Measurements from ENCODE around the gene WDFY1. TPM values are rescaled to one million over a fixed set of nuclear protein-coding genes. Genes with fewer than 3 reads are reported as not detected.

WDFY1 gene
- total RNA-seq, 2 donors from 2014 or later, result 50.0 to 63.5 TPM

GRCh38 chr2:223909001-223909741 lies 36.0 kb downstream of the WDFY1 start:
- H3K36me3 ChIP-seq, result no peaks in the 10 kb centered on the region
- H3K27ac ChIP-seq, result no peak overlapping the region
- H3K9ac ChIP-seq (ENCODE audit: low read depth in 2 of 2, low read length in 2 of 2), result no peak overlapping the region
- intact Hi-C loops (cut with DNase I), result no loop called here
- H3K4me3 ChIP-seq, result no peak overlapping the region
- no peaks in the 10 kb centered on the region for H3K27me3 ChIP-seq
- DNase-seq, result no peak
- TF ChIP-seq CTCF (IDR thresholded peaks at IDR 0.05), result no peak
- H3K4me1 ChIP-seq, result no peaks in the 10 kb centered on the region
- H3K9me3 ChIP-seq, result no peaks in the 10 kb centered on the region

- no peak overlapping the region for H3K27ac ChIP-seq
- no peaks in the 10 kb centered on the region for H3K4me1 ChIP-seq
- intact Hi-C loops (cut with DNase I), result no loop called here
- H3K27me3 ChIP-seq, result no peaks in the 10 kb centered on the region
- no peak overlapping the region for H3K4me3 ChIP-seq
- H3K36me3 ChIP-seq, result no peaks in the 10 kb centered on the region
- no peaks in the 10 kb centered on the region for H3K9me3 ChIP-seq
- peak; percentile 50 for DNase-seq
- H3K9ac ChIP-seq (ENCODE audit: low read depth in 2 of 2, low read length in 2 of 2), result no peak overlapping the region
- TF ChIP-seq CTCF (IDR thresholded peaks at IDR 0.05), result no peak
These were observed 36.7 kb downstream of the WDFY1 start for GRCh38 chr2:223908304-223908998.

- no peaks in the 10 kb centered on the region for H3K27me3 ChIP-seq
- no peaks in the 10 kb centered on the region for H3K36me3 ChIP-seq
- no peak for DNase-seq
- H3K9ac ChIP-seq (ENCODE audit: low read depth in 2 of 2, low read length in 2 of 2), result no peak overlapping the region
- no peaks in the 10 kb centered on the region for H3K9me3 ChIP-seq
- H3K4me1 ChIP-seq, result no peaks in the 10 kb centered on the region
- no peak for TF ChIP-seq CTCF (IDR thresholded peaks at IDR 0.05)
- intact Hi-C loops (cut with DNase I), result no loop called here
- no peak overlapping the region for H3K27ac ChIP-seq
- no peak overlapping the region for H3K4me3 ChIP-seq
These were observed 39.1 kb downstream of the WDFY1 start for GRCh38 chr2:223905996-223906395.

GRCh38 chr2:223901854-223902253 lies 43.3 kb downstream of the WDFY1 start:
- TF ChIP-seq CTCF (IDR thresholded peaks at IDR 0.05), result no peak
- Histone ChIP-seq H3K27ac (no peak overlapping the region), H3K9ac (ENCODE audit: low read depth in 2 of 2, low read length in 2 of 2) (no peak overlapping the region), H3K36me3 (no peaks in the 10 kb centered on the region), H3K27me3 (no peaks in the 10 kb centered on the region), H3K4me3 (no peak overlapping the region), H3K9me3 (no peaks in the 10 kb centered on the region), H3K4me1 (no peaks in the 10 kb centered on the region)
- no peak for DNase-seq
- intact Hi-C loops (cut with DNase I), result no loop called here

GRCh38 chr2:223901311-223901710 lies 43.8 kb downstream of the WDFY1 start:
- Histone ChIP-seq H3K27me3 (no peaks in the 10 kb centered on the region), H3K9me3 (no peaks in the 10 kb centered on the region), H3K4me3 (no peak overlapping the region), H3K9ac (ENCODE audit: low read depth in 2 of 2, low read length in 2 of 2) (no peak overlapping the region), H3K4me1 (no peaks in the 10 kb centered on the region), H3K27ac (no peak overlapping the region), H3K36me3 (no peaks in the 10 kb centered on the region)
- no peak for DNase-seq
- no peak for TF ChIP-seq CTCF (IDR thresholded peaks at IDR 0.05)
- intact Hi-C loops (cut with DNase I), result no loop called here
